HEK293T (cell line): ENCODE results near the gene FZD4.

Experiments used
- CTCF ChIA-PET: fragments of 350-600 bp; formaldehyde crosslinking; extraction: SDS; loops from one replicate; lab custom pipeline; 2021; ENCODE audit warnings: antibody characterized with exemption, inconsistent platforms; lab: Yijun Ruan, JAX
- POLR2A ChIA-PET: fragments of 350-600 bp; formaldehyde crosslinking; extraction: SDS; loops from one replicate; lab custom pipeline; 2020; ENCODE audit warnings: antibody characterized with exemption, inconsistent platforms; lab: Yijun Ruan, JAX
- DNase-seq: peaks from one replicate; pipeline ENCODE4 v3.0.0; 2012; ENCODE audit warnings: mixed read lengths; ENCODE audit errors: extremely low spot score
- ARNT ChIP-seq: fragments of 450-650 bp; IDR thresholded peaks from 2 replicates; pipeline ENCODE4 v1.6.1; 2017; ENCODE audit warnings: mild to moderate bottlenecking
- BHLHE40 ChIP-seq: fragments of 450-650 bp; IDR thresholded peaks from 2 replicates; pipeline ENCODE4 v1.6.1; 2016; ENCODE audit warnings: mild to moderate bottlenecking, moderate library complexity, borderline replicate concordance
- CTBP1 ChIP-seq: fragments of 450-650 bp; IDR thresholded peaks from 2 replicates; pipeline ENCODE4 v1.6.1; 2016; ENCODE audit warnings: borderline replicate concordance
- ELF4 ChIP-seq: fragments of 450-650 bp; IDR thresholded peaks from 2 replicates; pipeline ENCODE4 v1.6.1; 2017; ENCODE audit warnings: antibody characterized with exemption
- FOXA1 ChIP-seq: fragments of 450-650 bp; IDR thresholded peaks from 2 replicates; pipeline ENCODE4 v1.6.1; 2016; ENCODE audit warnings: mild to moderate bottlenecking
- FOXK2 ChIP-seq: fragments of 450-650 bp; IDR thresholded peaks from 2 replicates; pipeline ENCODE4 v1.6.1; 2016; ENCODE audit warnings: mild to moderate bottlenecking
- FOXM1 ChIP-seq: fragments of 450-650 bp; IDR thresholded peaks from 2 replicates; pipeline ENCODE4 v1.6.1; 2017; ENCODE audit warnings: mild to moderate bottlenecking, borderline replicate concordance
- HDGF ChIP-seq: fragments of 450-650 bp; IDR thresholded peaks from 2 replicates; pipeline ENCODE4 v1.6.1; 2017; ENCODE audit warnings: antibody characterized with exemption, borderline replicate concordance
- L3MBTL2 ChIP-seq: fragments of 450-650 bp; conservative IDR thresholded peaks from 2 replicates; pipeline ENCODE4 v1.6.1; 2016; ENCODE audit warnings: mild to moderate bottlenecking
- LEF1 ChIP-seq: fragments of 450-650 bp; IDR thresholded peaks from 2 replicates; pipeline ENCODE4 v1.6.1; 2017; ENCODE audit warnings: mild to moderate bottlenecking, borderline replicate concordance
- PKNOX1 ChIP-seq: fragments of 450-650 bp; IDR thresholded peaks from 2 replicates; pipeline ENCODE4 v1.6.1; 2016
- SP1 ChIP-seq: fragments of 450-650 bp; IDR thresholded peaks from 2 replicates; pipeline ENCODE4 v1.6.1; 2017
- SUZ12 ChIP-seq: fragments of 450-650 bp; IDR thresholded peaks from 2 replicates; pipeline ENCODE4 v1.6.1; 2016; ENCODE audit warnings: mild to moderate bottlenecking
- TARDBP ChIP-seq: fragments of 450-650 bp; IDR thresholded peaks from 2 replicates; pipeline ENCODE4 v1.6.1; 2016
- ZNF384 ChIP-seq: fragments of 450-650 bp; IDR thresholded peaks from 2 replicates; pipeline ENCODE4 v1.6.1; 2016

FZD4 gene

GRCh38 chr11:86931548-86932258, 23.5 kb downstream of the FZD4 start:
- DNase-seq, result no peak
- TF ChIP-seq LEF1 (no peak), FOXK2 (no peak), ZNF384 (no peak), PKNOX1 (peak; percentile 83), ELF4 (no peak), SP1 (no peak), FOXA1 (no peak), BHLHE40 (no peak)
- POLR2A ChIA-PET, result no interaction called here
- CTCF ChIA-PET, result no interaction called here

- ChIA-PET POLR2A (no interaction called here), CTCF (no interaction called here)
- no peak for DNase-seq
- TF ChIP-seq ARNT (no peak), PKNOX1 (no peak), FOXA1 (no peak), TARDBP (no peak), ELF4 (no peak), LEF1 (no peak), HDGF (no peak)
Observed at GRCh38 chr11:86930957-86931547, 24.1 kb downstream of the FZD4 start.

GRCh38 chr11:86926975-86927374, 28.2 kb downstream of the FZD4 start:
- ChIA-PET POLR2A (no interaction called here), CTCF (interaction anchor here (0.9 kb wide), 1 partner anchor 13 kb away, joined by 3 read pairs; no protein-coding TSS in a partner anchor)
- TF ChIP-seq LEF1, result no peak
- no peak for TF ChIP-seq FOXM1
- no peak for TF ChIP-seq ELF4
- TF ChIP-seq FOXA1, result no peak
- no peak for TF ChIP-seq L3MBTL2
- TF ChIP-seq TARDBP, result no peak
- TF ChIP-seq ZNF384, result no peak
- TF ChIP-seq SP1, result no peak
- no peak for TF ChIP-seq HDGF
- no peak for TF ChIP-seq ARNT
- TF ChIP-seq SUZ12, result no peak
- no peak for DNase-seq

- TF ChIP-seq ELF4 (no peak), L3MBTL2 (no peak)
- DNase-seq, result no peak
- CTCF ChIA-PET, result interaction anchor here (0.6 to 1.8 kb wide), 5 partner anchors 14 to 1476 kb away, joined by 3 to 7 read pairs (median 5); no protein-coding TSS in a partner anchor
Observed at GRCh38 chr11:86923999-86924766, 31.0 kb downstream of the FZD4 start.

GRCh38 chr11:86922225-86922624, 33.0 kb downstream of the FZD4 start:
- no peak for DNase-seq
- ChIA-PET CTCF (interaction anchor here (4.7 kb wide), 1 partner anchor 52 kb away, joined by 21 read pairs; no protein-coding TSS in a partner anchor), POLR2A (no interaction called here)
- TF ChIP-seq FOXK2 (no peak), L3MBTL2 (no peak)

More at GRCh38 chr11:86923999-86924766, 31.0 kb downstream of the FZD4 start:
- POLR2A ChIA-PET, result interaction anchor here (0.6 to 1.1 kb wide), 2 partner anchors 16 to 677 kb away, joined by 3 read pairs; no protein-coding TSS in a partner anchor

- peak; percentile 66 for DNase-seq
- CTCF ChIA-PET, result interaction anchor here (0.6 to 4.7 kb wide), 2 partner anchors 50 to 264 kb away, joined by 3 to 21 read pairs; no protein-coding TSS in a partner anchor
Observed at GRCh38 chr11:86919557-86920210, 35.5 kb downstream of the FZD4 start.

GRCh38 chr11:86918973-86919372, 36.2 kb downstream of the FZD4 start:
- DNase-seq, result no peak
- no peak for TF ChIP-seq FOXM1
- TF ChIP-seq LEF1, result no peak
- no peak for TF ChIP-seq ELF4
- TF ChIP-seq PKNOX1, result no peak
- no peak for TF ChIP-seq SUZ12
- no peak for TF ChIP-seq BHLHE40
- TF ChIP-seq SP1, result no peak
- no peak for TF ChIP-seq CTBP1
- TF ChIP-seq ARNT, result no peak
- POLR2A ChIA-PET, result no interaction called here
- CTCF ChIA-PET, result interaction anchor here (4.7 kb wide), 1 partner anchor 49 kb away, joined by 21 read pairs; no protein-coding TSS in a partner anchor

More at GRCh38 chr11:86919557-86920210, 35.5 kb downstream of the FZD4 start:
- POLR2A ChIA-PET, result no interaction called here
- TF ChIP-seq SUZ12 (no peak), FOXM1 (no peak), L3MBTL2 (no peak), TARDBP (no peak)
